ENCODE data around the gene CEP68.

GRCh38 chr2:65031341-65032018 lies 24.7 kb upstream of the CEP68 start:
- TF ChIP-seq POLR2A (IDR thresholded peaks at IDR 0.05; ENCODE audit: low read depth, low read length) (no peak), POLR2AphosphoS5 (IDR thresholded peaks at IDR 0.05; ENCODE audit: low read depth, low read length) (no peak), PAX5 (IDR thresholded peaks at IDR 0.05; ENCODE audit: insufficient read depth, low read length, severe bottlenecking) (no peak)

Measured in GM12891 (cell line).